SH-SY5Y (cell line): Measurements from ENCODE around the gene ZNF334.

Experiments used
- GATA2 ChIP-seq: IDR thresholded peaks from 2 replicates; pipeline ENCODE4 v1.6.1; 2011; ENCODE audit warnings: mild to moderate bottlenecking, low read depth, low read length
- GATA3 ChIP-seq: IDR thresholded peaks from 2 replicates; pipeline ENCODE4 v1.6.1; 2011; ENCODE audit warnings: low read depth, mild to moderate bottlenecking, low read length, moderate library complexity

DNA sequence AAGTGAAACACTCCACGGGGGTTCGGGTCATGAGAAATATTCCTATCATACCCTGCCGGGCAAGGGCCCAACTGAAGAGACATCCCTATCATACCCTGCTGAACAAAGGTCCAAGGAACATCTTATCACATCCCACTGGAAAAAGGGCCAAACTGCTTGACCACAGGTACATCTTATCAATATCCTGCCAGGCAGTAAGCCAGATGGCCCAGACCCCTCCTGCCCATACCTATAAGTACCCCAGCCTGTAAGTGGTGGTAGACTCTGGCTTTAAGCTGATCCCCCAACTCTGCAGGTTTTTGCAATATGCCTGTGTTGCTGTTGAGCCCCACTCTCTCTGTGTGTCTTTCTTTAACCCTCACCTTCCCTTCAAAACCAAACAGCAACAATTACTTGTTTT lies 51.6 kb downstream of the ZNF334 start:
- TF ChIP-seq GATA3 = no peak
- no peak for TF ChIP-seq GATA2
